HG02610 (cell line): ENCODE data around the gene MYCBP2.
"Not testable (repeated sequence)": the region's sequence is repeated elsewhere in the genome, so short reads cannot be mapped to it uniquely, and the experiment has no call there.

Experiments used
- ATAC-seq: cut with Tn5 transposase; IDR thresholded peaks from one replicate; pipeline ENCODE4 v1.9.1; 2021; ENCODE audit warnings: mild to moderate bottlenecking, moderate library complexity; ENCODE audit not compliant: unreplicated experiment

Gene MYCBP2, protein sequence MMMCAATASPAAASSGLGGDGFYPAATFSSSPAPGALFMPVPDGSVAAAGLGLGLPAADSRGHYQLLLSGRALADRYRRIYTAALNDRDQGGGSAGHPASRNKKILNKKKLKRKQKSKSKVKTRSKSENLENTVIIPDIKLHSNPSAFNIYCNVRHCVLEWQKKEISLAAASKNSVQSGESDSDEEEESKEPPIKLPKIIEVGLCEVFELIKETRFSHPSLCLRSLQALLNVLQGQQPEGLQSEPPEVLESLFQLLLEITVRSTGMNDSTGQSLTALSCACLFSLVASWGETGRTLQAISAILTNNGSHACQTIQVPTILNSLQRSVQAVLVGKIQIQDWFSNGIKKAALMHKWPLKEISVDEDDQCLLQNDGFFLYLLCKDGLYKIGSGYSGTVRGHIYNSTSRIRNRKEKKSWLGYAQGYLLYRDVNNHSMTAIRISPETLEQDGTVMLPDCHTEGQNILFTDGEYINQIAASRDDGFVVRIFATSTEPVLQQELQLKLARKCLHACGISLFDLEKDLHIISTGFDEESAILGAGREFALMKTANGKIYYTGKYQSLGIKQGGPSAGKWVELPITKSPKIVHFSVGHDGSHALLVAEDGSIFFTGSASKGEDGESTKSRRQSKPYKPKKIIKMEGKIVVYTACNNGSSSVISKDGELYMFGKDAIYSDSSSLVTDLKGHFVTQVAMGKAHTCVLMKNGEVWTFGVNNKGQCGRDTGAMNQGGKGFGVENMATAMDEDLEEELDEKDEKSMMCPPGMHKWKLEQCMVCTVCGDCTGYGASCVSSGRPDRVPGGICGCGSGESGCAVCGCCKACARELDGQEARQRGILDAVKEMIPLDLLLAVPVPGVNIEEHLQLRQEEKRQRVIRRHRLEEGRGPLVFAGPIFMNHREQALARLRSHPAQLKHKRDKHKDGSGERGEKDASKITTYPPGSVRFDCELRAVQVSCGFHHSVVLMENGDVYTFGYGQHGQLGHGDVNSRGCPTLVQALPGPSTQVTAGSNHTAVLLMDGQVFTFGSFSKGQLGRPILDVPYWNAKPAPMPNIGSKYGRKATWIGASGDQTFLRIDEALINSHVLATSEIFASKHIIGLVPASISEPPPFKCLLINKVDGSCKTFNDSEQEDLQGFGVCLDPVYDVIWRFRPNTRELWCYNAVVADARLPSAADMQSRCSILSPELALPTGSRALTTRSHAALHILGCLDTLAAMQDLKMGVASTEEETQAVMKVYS (N-terminal part only)

DNA sequence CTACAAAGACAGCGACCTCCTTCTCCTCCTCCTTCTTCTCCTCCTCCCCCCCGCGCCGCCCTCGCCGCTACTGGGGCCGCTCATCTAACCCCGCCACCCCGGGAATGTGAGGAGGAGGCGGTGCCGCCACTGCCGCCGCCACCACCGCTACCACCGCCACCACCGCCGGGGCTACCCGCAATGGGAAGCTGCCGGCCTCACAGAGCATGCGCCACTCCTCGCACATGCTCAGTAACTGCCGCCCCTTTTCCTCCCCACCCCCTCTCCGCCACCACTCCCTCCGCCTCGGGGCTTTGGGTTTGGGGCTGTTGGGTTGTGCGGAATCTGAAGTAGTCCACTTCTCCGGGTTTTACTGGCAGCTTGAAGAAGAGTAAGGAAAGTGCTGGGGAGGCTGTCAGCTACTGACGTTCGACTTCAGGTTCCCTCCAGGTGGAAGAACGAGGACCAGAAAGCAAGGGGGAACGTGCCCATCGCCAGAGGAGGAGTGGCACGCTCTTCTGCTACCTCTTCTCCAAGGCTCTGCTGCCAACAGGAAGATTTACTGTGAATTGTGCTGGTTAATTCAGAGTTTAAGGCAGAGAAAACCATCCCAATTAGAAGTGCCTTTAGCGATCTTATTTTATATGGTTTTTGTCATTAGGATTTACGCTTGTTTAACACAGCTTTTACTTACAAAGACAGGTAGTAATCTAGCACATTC lies at the start of gene MYCBP2:
MYCBP2 (minus strand) TSS at position 190 of the 700 bp plus-strand sequence. CDS start 319 bp downstream, outside the sequence.
- ATAC-seq, result peak; percentile 56

DNA sequence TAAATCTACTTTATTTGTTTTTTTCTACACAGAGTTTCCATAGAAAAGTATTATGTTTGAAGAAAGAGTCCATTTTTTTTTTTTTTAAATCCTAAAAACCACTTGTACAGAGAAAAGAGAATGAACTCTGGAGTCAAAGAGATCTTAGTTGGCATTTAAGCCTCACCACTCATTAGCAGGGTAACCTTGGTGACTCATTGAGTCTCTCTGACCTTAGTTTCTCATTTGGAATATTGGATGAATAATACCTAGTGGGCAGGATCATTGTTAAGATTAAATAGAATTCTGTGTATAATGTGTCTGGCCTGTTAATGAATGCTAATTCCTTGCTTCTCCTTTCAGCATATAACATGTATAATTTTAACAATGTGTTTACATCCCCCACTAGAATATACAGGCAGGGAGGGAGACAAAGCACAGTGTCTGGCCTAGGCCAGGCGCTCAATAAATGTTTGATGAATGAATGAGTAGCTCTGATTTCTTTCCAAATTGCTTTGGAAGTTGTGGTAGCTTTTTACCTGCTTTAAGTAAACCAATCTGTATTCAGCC lies 48.7 kb upstream of the MYCBP2 start:
- no peak for ATAC-seq

DNA sequence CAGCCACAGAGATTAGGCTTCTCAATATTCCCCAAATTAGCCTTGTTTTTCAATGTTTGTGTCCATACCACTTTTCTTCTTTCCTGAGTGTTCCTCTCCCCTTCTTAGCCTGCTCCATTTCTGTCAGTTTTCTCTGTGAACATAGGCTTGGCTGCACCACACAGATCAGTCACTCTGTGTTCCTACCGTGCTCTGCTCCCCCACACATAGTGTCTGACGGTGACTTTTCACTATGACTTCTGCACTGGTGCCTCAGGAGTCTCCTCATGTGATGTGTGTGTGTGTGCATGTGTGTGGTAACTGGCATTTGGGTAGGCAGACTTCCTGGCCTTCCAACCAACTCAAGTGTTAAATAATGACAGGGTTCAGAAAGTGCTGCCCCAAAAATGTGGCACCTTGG lies 47.9 kb upstream of the MYCBP2 start:
- ATAC-seq, result peak; percentile 93

GRCh38 chr13:77374339-77374738 lies 47.4 kb upstream of the MYCBP2 start:
- ATAC-seq, result no peak

DNA sequence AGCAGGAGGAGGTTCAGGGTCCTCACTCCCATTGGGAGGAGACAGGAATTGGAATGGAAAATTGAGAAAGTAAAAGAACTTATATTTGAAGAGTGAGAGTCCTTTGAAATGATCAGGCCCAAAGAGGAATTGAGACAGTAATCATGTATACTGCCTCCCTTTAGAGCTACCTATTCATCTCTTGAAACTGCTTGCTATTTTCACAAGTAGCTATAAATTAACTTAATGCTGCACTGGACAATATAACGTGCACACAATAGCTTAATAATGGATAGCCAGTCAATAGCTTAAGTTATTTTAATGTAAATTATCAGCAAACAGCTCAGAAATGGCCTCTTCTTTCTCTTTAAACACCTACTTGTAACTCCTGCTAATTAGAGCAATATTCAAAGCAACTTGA lies 46.6 kb upstream of the MYCBP2 start:
- ATAC-seq, result no peak

DNA sequence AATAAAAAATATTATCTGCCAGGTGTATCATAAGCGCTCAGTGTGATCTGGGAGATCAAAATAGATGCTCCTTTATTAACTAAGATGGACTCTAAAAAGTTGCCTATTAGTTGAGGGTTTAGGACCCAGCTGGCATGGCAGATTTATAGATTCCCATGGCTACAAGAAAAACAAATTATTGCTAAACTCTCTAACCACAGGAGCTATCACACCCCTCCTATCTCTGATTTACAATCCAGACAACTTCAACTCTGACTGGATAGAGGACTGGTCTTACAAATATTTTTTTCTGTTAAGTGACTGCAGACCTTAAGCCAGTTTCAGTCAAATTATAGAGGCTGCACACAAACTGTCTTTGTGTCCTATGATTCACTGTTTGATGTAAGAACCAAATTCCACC lies 45.4 kb upstream of the MYCBP2 start:
- ATAC-seq, result no peak

DNA sequence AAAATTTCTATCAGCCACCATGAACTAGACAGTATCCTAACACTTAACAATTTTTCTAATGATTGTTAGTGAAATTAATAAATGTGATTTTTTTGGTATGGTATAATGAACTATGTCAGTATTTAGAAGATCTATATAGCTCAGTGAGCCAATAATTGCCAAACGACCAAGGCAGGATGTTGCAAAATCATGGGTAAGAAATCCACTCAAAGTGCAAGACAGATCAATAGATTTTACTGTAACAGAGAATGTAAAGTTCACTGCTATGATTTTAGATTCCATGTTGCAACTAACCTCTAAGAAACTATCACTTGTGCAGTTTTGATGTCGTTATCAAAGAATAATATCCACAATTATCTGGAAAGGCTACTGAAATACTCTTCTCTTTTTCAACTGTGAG lies 44.0 kb upstream of the MYCBP2 start:
- ATAC-seq, result no peak

GRCh38 chr13:77362166-77362565 lies 35.3 kb upstream of the MYCBP2 start:
- no peak for ATAC-seq

- ATAC-seq, result peak; percentile 93
Measured at GRCh38 chr13:77360032-77360685, 33.3 kb upstream of the MYCBP2 start.

DNA sequence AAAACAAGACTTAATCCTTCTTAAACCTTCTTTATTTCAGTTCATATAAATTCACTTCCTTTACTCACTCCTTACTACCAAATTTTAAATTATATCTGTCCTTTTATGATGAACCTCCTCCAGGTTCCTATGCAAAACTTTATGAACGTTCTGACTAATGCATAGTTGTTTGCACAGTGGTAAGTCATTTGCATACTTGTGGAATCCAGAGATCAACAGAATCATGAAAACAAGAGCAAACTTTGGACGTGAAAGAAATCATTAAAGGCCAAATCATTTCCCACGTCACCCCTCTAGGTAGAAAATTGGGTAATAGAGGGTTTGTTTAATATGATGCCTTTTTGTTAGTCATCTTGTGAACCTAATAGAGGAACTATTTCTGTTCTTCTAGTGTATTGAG lies 32.3 kb upstream of the MYCBP2 start:
- ATAC-seq, result peak; percentile 39

DNA sequence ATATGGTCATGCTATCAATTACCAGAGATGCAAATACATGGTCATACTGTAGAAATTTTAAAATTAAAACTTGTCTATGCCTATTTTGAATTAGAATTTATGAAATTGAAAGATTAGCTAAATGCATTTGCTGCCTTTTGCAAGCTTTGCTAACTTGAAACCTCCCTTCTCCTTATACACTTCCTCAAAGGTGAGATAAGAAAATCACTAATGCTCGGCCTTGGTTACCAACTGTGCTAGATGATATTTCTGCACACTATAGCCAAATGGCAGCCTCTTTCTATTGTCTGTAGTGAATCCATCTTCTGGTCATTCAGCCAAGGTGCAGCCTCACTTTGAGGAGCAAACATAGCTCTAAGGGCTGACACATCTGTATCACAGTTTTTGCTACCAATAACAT lies 31.1 kb upstream of the MYCBP2 start:
- ATAC-seq, result no peak

GRCh38 chr13:77356155-77356554 lies 29.3 kb upstream of the MYCBP2 start:
- ATAC-seq, result no peak

DNA sequence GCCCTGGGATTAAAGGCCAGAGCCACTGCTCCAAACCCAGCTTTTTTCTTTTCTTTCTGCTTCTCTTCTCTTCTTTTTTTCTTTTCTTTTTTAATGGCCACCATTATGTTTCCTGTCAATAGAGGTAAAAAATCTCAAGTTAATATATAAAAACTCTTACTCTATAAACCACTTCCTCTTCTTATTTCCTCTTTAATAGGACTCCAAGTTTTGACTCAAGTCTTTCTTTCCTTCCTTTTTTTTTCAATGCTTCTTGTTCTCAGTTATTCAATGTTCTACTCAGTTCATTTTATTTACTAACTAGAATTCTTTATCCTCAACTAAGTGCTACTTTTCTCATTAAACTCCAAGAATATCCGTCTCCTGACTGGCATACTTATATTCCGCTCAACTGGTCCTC lies 27.1 kb upstream of the MYCBP2 start:
- ATAC-seq, result no peak

GRCh38 chr13:77351315-77351714 lies 24.4 kb upstream of the MYCBP2 start:
- ATAC-seq, result no peak

- no peak for ATAC-seq
Measured at GRCh38 chr13:77350811-77351210, 23.9 kb upstream of the MYCBP2 start.

GRCh38 chr13:77349365-77349764 lies 22.5 kb upstream of the MYCBP2 start:
- peak; percentile 48 for ATAC-seq

DNA sequence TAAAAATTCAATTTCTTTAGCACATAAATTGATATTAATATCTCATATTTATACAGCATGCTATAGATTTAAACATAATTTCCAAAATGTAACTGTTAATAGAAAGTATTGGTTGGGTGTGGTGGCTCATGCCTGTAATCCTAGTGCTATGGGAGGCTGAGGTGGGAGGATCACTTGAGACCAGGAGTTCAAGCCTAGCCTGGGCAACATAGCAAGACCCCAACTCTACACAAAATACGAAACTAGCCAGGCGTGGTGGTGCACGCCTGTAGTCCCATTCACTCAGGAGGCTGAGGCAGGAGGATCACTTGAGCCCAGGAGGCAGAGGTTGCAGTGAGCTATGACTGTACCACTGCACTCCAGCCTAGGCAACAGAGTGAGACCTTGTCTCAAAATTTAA lies 20.5 kb upstream of the MYCBP2 start:
- not testable (repeated sequence) for ATAC-seq

- ATAC-seq, result peak; percentile 71
Measured at GRCh38 chr13:77345150-77345780, 18.4 kb upstream of the MYCBP2 start.

- no peak for ATAC-seq
Measured at GRCh38 chr13:77343841-77344240, 16.9 kb upstream of the MYCBP2 start.
